B cell (primary cell): ENCODE results near the gene LMAN1L. TPM values are rescaled to one million over a fixed set of nuclear protein-coding genes. Genes with fewer than 3 reads are reported as not detected.

Experiments
- ATAC-seq: fragments of 200-7000 bp; cut with Tn5 transposase; one replicate; pipeline ENCODE4 v1.10.0; 2021; ENCODE audit warnings: low read depth, mild to moderate bottlenecking, moderate number of reproducible peaks, moderate library complexity
- CTCF ChIA-PET: fragments of 350-600 bp; sonication (Branson Sonifier 250); formaldehyde crosslinking; loops from one replicate; lab custom pipeline; 2021; ENCODE audit warnings: antibody characterized with exemption, inconsistent platforms; lab: Charles Lee
- POLR2A ChIA-PET: fragments of 350-600 bp; sonication (Branson Sonifier 250); formaldehyde crosslinking; loops from one replicate; lab custom pipeline; 2021; ENCODE audit warnings: antibody characterized with exemption; lab: Charles Lee
- DNase-seq: peaks from one replicate; pipeline ENCODE4 v3.0.0; 2013
- H2AFZ ChIP-seq: 2 replicates; pipeline ENCODE4 v1.6.1; 2012; ENCODE audit warnings: mild to moderate bottlenecking, low read depth, low read length; ENCODE audit not compliant: insufficient read depth, poor library complexity, severe bottlenecking
- H3K27ac ChIP-seq, 2 donors: 1 replicate in 1 of 2; 2 replicates in 1 of 2; pipeline ENCODE4 v1.5.1; 2012 to 2013; ENCODE audit warnings: low read length in 2 of 2, mild to moderate bottlenecking in 2 of 2, moderate library complexity in 1 of 2
- H3K27me3 ChIP-seq, 4 experiments: fragments of 200-600 bp in 1 of 4; sonication (generic) in 1 of 4; replicated peaks in 1 of 4; 1 replicate in 2 of 4; 2 replicates in 2 of 4; pipeline versions ENCODE4 v1.6.1 to v1.7.0; 2013 to 2016; ENCODE audit warnings: low read length in 3 of 4, mild to moderate bottlenecking in 2 of 4, mixed read lengths in 1 of 4, moderate library complexity in 1 of 4; ENCODE audit not compliant: insufficient read depth in 4 of 4, control insufficient read depth in 3 of 4; ENCODE audit errors: control extremely low read depth in 1 of 4
- H3K36me3 ChIP-seq, 2 experiments: replicated peaks in 1 of 2; 1 replicate in 1 of 2; 2 replicates in 1 of 2; pipeline versions ENCODE4 v1.6.1 to v1.7.1; 2013; ENCODE audit warnings: low read length in 1 of 2; ENCODE audit not compliant: insufficient read depth in 2 of 2, control insufficient read depth in 1 of 2; ENCODE audit errors: control extremely low read depth in 1 of 2, extremely low read depth in 1 of 2
- H3K4me1 ChIP-seq, 2 donors: fragments of 200-600 bp in 1 of 2; sonication (generic) in 1 of 2; 1 replicate in 1 of 2; 2 replicates in 1 of 2; pipeline versions ENCODE4 v1.5.1 to v1.6.1; 2013 to 2017; ENCODE audit warnings: low read length in 2 of 2; ENCODE audit not compliant: control insufficient read depth in 2 of 2, insufficient read depth in 2 of 2
- H3K4me2 ChIP-seq: replicated peaks from 2 replicates; pipeline ENCODE3; 2012; ENCODE audit warnings: mild to moderate bottlenecking, low read depth, low read length; ENCODE audit not compliant: poor library complexity, severe bottlenecking
- H3K4me3 ChIP-seq, 5 experiments: fragments of 200-600 bp in 1 of 5; sonication (generic) in 1 of 5; 1 replicate in 3 of 5; 2 replicates in 2 of 5; pipeline versions ENCODE4 v1.5.1 to v1.7.0; 2011 to 2016; ENCODE audit warnings: low read length in 4 of 5, mild to moderate bottlenecking in 4 of 5, low read depth in 2 of 5, control low read depth in 1 of 5, moderate library complexity in 1 of 5; ENCODE audit not compliant: insufficient read depth in 1 of 5; ENCODE audit errors: control extremely low read depth in 1 of 5, extremely low read depth in 1 of 5
- H3K79me2 ChIP-seq: fragments of 200-600 bp; sonication (generic); one replicate; pipeline ENCODE4 v1.6.0; 2016; ENCODE audit warnings: low read length; ENCODE audit not compliant: control insufficient read depth, insufficient read depth
- H3K9ac ChIP-seq: fragments of 200-600 bp; sonication (generic); 2 replicates; pipeline ENCODE4 v1.6.1; 2017; ENCODE audit warnings: mild to moderate bottlenecking, low read length, moderate library complexity
- H3K9me3 ChIP-seq, 3 donors: one replicate each; pipeline versions ENCODE4 v1.6.1 to v1.7.1; 2013; ENCODE audit warnings: low read length in 2 of 3; ENCODE audit not compliant: control insufficient read depth in 2 of 3, insufficient read depth in 1 of 3; ENCODE audit errors: control extremely low read depth in 1 of 3
- H4K20me1 ChIP-seq: 2 replicates; pipeline ENCODE4 v1.6.0; 2012; ENCODE audit warnings: mild to moderate bottlenecking, low read length; ENCODE audit not compliant: insufficient read depth, control insufficient read depth, poor library complexity, severe bottlenecking
- H3K27ac Mint-ChIP-seq: one replicate; pipeline ENCODE4 v1.8.0; 2021; ENCODE audit warnings: mixed read lengths
- H3K27me3 Mint-ChIP-seq: one replicate; pipeline ENCODE4 v1.8.0; 2021; ENCODE audit warnings: mixed read lengths
- H3K4me1 Mint-ChIP-seq: one replicate; pipeline ENCODE4 v1.8.0; 2021; ENCODE audit warnings: mixed read lengths
- H3K4me3 Mint-ChIP-seq: one replicate; pipeline ENCODE4 v1.8.0; 2021; ENCODE audit warnings: mixed read lengths
- H3K9me3 Mint-ChIP-seq: one replicate; pipeline ENCODE4 v1.8.0; 2022; ENCODE audit warnings: mixed read lengths; ENCODE audit not compliant: insufficient read depth
- EZH2 ChIP-seq: IDR thresholded peaks from 2 replicates; pipeline ENCODE4 v1.6.1; 2012; ENCODE audit warnings: borderline replicate concordance, low read depth, mild to moderate bottlenecking, moderate library complexity, low read length; ENCODE audit not compliant: insufficient read depth, poor library complexity, severe bottlenecking
- WGBS: methylation state at CpG from one replicate; pipeline ENCODE4 v1.1.5; 2013; ENCODE audit warnings: missing lambda C conversion rate; ENCODE audit not compliant: insufficient coverage; 5-methylcytosine and 5-hydroxymethylcytosine counted together
- intact Hi-C: fragments of 100-400 bp; cut with micrococcal nuclease; formaldehyde crosslinking; loops from one replicate; pipeline ENCODE4 v1.10.0; 2022
- polyA plus RNA-seq: library from polyadenylated mRNA; depleted of rRNA; stranded (reverse); fragments of >200 nt; gene quantifications from 2 replicates; pipeline ENCODE4 v1.2.3, GENCODE V29; 2012
- total RNA-seq, 2 donors: library from RNA; stranded (reverse); fragments of 120-200 nt in 1 of 2; gene quantifications; 1 replicate in 1 of 2; 2 replicates in 1 of 2; pipeline versions ENCODE4 v1.2.3 to v1.2.4, GENCODE V29; 2013 to 2022
- TF ChIP-seq, protein P1 (sequence below): fragments of 200-600 bp; IDR thresholded peaks from one replicate; pipeline ENCODE4 v1.8.0; 2022; ENCODE audit warnings: antibody characterized with exemption, mild to moderate bottlenecking

Gene LMAN1L
- total and polyA plus RNA-seq, 2 donors (not counting 1 experiment from before 2014, with no cell fraction given) = 0.60 to 1.1 TPM

DNA sequence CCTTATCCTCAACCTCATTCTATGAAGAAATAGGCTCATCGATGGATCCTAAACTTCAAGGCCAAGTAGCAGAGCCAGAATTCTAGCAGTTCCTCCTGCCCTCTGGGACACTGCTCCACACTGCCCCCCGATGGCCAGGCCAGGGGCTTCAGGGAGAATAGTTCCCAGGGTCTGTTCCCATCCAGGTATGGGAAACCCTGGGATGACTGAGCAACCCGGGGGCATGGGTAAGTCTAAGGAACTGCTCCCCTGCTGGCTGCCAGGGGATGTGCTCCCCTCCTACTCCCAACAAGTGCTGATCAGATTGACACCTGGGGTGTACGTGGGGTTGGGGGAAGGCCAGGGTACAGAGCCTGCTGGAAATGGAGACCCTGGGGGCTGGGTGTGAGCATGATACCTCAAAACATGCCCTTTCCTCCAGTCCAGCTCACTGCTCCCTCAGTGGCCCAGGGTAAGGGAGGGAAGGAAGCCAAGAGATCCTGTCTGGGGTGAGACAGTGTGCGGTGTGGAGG lies 22.7 kb downstream of the LMAN1L start:
- POLR2A ChIA-PET = no interaction called here
- Histone ChIP-seq H3K4me3 (no peak overlapping the region), H3K4me2 (no peak overlapping the region), H3K27me3 (peaks cover 0 to under 1% (median 0%) of the 10 kb centered on the region in 4 experiments), H3K79me2 (no peaks in the 10 kb centered on the region), H3K9me3 (no peaks in the 10 kb centered on the region), H4K20me1 (no peaks in the 10 kb centered on the region), H3K36me3 (peaks cover 0 to 6% of the 10 kb centered on the region in 2 experiments), H3K4me1 (peaks cover 0 to 13% of the 10 kb centered on the region in 2 donors), H3K9ac (no peak overlapping the region), H2AFZ (no peak overlapping the region), H3K27ac (no peak overlapping the region)
- intact Hi-C loops = loop anchor here (1.0 kb wide), 3 partner anchors 35 to 200 kb away; no protein-coding TSS in a partner anchor
- H3K9me3 Mint-ChIP-seq = no peaks in the 10 kb centered on the region
- TF ChIP-seq EZH2 = no peak
- TF ChIP-seq, protein P1, sequence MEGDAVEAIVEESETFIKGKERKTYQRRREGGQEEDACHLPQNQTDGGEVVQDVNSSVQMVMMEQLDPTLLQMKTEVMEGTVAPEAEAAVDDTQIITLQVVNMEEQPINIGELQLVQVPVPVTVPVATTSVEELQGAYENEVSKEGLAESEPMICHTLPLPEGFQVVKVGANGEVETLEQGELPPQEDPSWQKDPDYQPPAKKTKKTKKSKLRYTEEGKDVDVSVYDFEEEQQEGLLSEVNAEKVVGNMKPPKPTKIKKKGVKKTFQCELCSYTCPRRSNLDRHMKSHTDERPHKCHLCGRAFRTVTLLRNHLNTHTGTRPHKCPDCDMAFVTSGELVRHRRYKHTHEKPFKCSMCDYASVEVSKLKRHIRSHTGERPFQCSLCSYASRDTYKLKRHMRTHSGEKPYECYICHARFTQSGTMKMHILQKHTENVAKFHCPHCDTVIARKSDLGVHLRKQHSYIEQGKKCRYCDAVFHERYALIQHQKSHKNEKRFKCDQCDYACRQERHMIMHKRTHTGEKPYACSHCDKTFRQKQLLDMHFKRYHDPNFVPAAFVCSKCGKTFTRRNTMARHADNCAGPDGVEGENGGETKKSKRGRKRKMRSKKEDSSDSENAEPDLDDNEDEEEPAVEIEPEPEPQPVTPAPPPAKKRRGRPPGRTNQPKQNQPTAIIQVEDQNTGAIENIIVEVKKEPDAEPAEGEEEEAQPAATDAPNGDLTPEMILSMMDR = peak; percentile 77
- H3K4me3 Mint-ChIP-seq = no peak overlapping the region
- DNase-seq (peak; percentile 55), ATAC-seq (peak; percentile 62)
- CTCF ChIA-PET = interaction anchor here (0.7 to 10.2 kb wide), 13 partner anchors 8 to 203 kb away, joined by 3 to 98 read pairs (median 5); no protein-coding TSS in a partner anchor
- no peaks in the 10 kb centered on the region for H3K27me3 Mint-ChIP-seq
- WGBS = 53% methylated on average over 3 of the region's 5 CpGs
- H3K27ac Mint-ChIP-seq = no peak overlapping the region
- peaks cover 8% of the 10 kb centered on the region for H3K4me1 Mint-ChIP-seq

DNA sequence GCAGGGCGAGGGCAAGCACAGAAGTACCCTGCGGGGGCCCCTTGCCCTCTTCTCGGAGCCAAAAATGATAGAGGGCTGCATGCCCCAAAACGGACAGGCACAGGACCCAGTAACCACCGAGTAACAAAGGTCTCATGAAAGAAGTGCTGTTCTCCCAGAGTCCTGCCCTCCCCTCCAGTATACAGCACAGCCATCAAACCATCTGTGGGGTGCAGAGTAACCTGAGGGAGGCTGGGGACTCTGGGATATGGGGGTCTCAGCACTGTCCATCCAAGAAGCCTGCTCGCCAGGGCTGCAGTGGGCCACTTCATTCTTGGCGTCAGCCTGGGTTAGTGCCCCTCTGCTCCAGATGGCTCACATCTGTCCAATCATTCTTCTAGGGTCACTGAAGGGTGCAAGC lies 24.2 kb downstream of the LMAN1L start:
- H3K4me1 ChIP-seq = peaks cover under 1 to 16% of the 10 kb centered on the region in 2 donors
- intact Hi-C loops = no loop called here
- no peak overlapping the region for H2AFZ ChIP-seq
- peaks cover 0 to 6% of the 10 kb centered on the region in 2 experiments for H3K36me3 ChIP-seq
- ATAC-seq (no peak), DNase-seq (no peak)
- no peaks in the 10 kb centered on the region for H3K27me3 Mint-ChIP-seq
- WGBS = 95% methylated on average over 5 of the region's 7 CpGs
- H3K79me2 ChIP-seq = no peaks in the 10 kb centered on the region
- H3K4me1 Mint-ChIP-seq = peaks cover 18% of the 10 kb centered on the region
- H3K4me3 Mint-ChIP-seq = no peak overlapping the region
- no peak for TF ChIP-seq EZH2
- TF ChIP-seq, protein P1 = no peak
- no peaks in the 10 kb centered on the region for H3K9me3 Mint-ChIP-seq
- no peaks in the 10 kb centered on the region for H3K9me3 ChIP-seq
- H3K27ac Mint-ChIP-seq = no peak overlapping the region
- H3K27me3 ChIP-seq = no peaks in the 10 kb centered on the region
- H4K20me1 ChIP-seq = no peaks in the 10 kb centered on the region
- ChIA-PET POLR2A (no interaction called here), CTCF (interaction anchor here (0.9 to 10.2 kb wide), 8 partner anchors 9 to 205 kb away, joined by 4 to 98 read pairs (median 8); no protein-coding TSS in a partner anchor)
- no peak overlapping the region for H3K27ac ChIP-seq
- H3K9ac ChIP-seq = no peak overlapping the region
- no peak overlapping the region for H3K4me2 ChIP-seq
- H3K4me3 ChIP-seq = no peak overlapping the region
